Hematopoietic multipotent progenitor cell treated with erythropoietin and hydrocortisone succinate and interleukin-3 and kit ligand, for 8 days (in vitro differentiated cells): Measurements from ENCODE around the gene PER1.
"Not testable (repeated sequence)": the region's sequence is repeated elsewhere in the genome, so short reads cannot be mapped to it uniquely, and the experiment has no call there.

ENCODE experiments used
- DNase-seq: peaks from one replicate; pipeline ENCODE4 v3.0.0-alpha.2; 2015

PER1 gene

DNA sequence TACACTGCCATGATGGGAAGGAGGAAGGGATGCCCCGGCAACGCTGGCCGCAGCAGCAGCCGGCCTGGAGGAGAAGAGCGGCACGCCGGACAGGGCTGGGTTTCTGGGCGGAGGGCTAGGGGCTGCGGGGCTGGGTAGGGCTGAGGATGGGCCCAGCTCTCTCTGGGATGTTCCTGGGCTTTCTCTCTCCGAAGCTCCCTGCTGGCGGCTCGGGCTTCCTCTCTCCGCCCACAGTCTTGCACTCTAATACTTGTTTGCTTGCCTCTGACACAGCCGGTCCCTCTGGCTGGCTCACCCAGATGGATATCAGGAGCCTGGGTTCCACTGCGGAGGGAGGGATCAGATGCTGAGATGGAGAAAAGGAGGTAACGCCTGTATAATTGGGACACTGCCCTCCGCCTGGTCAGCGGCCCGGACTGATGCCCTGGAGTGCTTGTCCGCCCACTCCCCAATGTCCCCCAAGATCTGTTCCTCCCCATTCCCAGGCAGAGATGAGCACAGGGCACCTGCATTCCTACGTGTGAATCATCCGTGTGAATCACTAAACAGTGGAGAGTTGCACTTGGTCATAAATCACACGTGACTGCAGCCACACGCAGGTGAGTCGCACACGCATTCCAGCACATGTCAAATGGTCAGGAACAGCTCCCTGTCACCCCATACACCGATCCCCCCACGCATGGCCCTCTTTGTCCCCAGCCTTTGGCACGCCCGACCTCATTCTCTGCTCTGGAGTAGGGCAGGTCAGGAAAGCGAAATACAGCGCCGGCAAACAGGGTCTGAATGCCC lies 34.0 kb downstream of the PER1 start, which contains the start of gene ALOXE3:
Gene ALOXE3, minus strand, starts transcription at position 535 of the 789 bp plus-strand sequence. Its CDS starts 524 bp downstream, at position 11.
- peak; percentile 63 for DNase-seq

GRCh38 chr17:8117367-8117979 lies 34.7 kb downstream of the PER1 start:
- DNase-seq: no peak

DNA sequence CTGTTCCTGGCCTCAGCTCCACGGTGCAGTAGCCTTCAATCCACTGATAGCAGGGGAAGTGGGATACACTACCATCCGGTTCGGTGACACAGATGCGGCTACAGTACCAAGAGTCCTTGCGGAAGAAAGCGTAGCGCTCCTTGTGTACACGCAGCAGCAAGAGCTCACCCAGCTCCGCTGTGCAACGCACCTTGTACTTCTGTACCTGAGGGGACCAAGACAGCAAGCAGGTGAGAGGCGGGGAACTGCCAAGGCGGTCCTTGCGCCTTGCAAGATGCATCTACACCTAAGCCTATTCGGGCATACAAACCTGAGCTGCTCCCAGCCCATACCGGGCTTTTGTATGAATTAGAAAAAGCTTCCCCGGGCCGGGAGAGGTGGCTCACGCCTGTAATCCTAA lies 35.4 kb downstream of the PER1 start:
- no peak for DNase-seq

DNA sequence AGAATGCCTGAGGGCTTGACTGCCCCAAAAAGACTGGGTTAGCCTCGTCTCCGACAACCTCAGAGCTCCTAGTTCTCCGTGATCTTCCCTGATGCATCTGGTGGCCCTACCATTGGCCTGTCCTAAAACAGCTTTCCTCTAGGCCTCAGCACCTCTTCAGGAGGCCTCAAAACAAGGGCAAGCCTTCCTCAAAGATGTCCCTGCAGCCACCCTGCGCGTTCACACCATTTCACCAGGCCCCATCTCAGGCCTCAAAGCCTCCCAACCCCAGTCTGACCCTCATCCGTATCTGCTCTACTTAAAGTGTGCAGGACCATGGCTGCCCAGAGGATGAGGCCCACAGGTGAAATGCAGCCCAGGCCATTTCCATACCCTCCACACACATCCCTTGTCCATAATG lies 41.3 kb downstream of the PER1 start:
- no peak for DNase-seq

- no peak for DNase-seq
Observed at GRCh38 chr17:8110456-8110804, 41.8 kb downstream of the PER1 start.

- DNase-seq: peak; percentile 56
Observed at GRCh38 chr17:8109661-8110455, 42.3 kb downstream of the PER1 start.

DNA sequence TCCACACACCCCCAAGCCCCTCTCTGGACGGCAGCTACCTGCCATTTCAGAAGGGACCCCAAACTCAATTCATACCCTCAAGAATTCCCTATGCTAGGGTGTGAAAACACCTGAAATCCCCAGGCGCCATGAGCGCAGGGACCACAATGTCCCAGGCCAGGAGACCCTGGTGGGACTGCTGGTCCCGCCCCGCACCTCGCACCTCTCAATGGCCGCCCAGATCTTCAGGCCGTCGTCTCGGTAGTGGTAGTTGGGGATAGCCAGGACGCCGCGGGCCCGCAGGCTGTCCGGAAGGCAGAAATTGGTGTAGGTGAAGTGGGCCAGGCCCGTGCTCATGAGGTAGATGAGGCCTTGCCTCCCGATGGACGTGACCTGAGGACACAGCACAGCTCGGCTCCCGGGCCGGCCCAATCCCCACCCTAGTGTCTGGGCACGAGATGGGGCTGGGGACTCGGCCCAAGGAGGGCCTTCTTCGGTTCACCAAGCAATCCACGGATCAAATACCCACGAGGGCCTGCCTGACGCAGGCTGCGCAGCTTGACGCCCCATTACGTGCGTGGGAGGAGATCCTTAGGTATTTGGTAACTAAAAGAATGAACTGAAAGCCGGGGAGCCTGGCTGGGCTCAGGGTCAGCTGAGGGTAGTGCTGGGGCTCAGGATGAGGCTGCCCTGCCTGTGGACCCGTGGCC lies 43.1 kb downstream of the PER1 start:
- no peak for DNase-seq

- DNase-seq: not testable (repeated sequence)
Observed at GRCh38 chr17:8106980-8107379, 45.2 kb downstream of the PER1 start.

DNA sequence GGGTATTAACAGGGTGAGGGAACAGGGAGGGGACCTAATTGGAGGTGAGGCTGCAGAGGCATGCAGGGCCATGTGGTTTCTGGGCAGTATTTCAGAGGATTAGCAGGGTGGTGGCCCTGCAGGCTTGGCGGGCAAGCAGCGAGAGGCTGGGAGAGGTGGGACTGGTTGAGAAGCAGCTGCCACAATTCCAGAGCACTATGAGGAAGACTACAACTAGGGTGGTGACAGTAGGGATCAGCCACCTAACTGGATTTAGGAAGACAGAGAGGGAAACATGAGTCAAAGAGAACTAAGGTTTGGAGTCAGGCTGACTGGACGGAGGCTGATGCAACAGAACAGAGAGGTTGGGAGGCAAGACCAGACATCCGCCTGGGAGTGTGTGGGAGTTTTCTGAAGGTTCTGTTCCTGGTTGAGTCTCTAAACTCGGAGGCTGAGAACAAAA lies 46.2 kb downstream of the PER1 start:
- no peak for DNase-seq

DNA sequence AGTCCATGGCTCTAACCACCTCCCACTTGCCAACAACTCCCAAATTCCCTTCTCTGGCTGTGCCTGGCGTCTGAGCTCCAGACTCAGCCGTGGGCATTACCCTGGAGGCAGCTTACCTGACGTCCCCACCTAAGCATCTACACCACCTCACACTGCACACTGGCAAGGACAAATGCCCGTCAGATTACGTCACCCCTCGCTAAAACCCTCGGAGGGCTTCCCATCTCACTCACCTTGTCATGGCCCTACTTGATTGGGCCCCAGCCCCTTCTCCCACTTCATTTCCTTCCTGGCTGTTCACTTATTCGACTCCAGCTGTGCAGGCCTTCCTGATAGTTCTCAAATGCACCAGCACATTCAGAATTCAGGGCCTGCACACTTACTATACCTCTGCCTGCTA lies 47.3 kb downstream of the PER1 start:
- DNase-seq: no peak

DNA sequence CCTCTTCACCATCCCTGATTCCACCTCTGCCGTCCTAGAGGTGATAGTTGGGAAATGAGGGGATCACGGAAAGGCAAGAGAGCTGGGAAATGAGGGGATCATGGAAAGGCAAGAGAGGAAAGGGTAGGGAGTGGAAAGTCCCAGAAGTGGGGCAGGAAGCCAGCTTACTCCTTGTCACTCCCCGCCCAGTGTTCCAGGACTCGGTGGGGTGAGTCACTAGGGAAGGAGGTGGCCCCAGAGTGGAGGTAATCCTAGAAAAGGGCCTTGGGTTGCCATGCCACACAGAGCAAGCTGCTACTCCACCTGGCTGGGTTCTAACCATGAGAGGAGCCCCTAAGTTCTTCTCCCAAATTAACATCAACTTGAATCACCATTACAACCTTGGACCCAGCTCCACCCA lies 48.7 kb downstream of the PER1 start:
- no peak for DNase-seq

DNA sequence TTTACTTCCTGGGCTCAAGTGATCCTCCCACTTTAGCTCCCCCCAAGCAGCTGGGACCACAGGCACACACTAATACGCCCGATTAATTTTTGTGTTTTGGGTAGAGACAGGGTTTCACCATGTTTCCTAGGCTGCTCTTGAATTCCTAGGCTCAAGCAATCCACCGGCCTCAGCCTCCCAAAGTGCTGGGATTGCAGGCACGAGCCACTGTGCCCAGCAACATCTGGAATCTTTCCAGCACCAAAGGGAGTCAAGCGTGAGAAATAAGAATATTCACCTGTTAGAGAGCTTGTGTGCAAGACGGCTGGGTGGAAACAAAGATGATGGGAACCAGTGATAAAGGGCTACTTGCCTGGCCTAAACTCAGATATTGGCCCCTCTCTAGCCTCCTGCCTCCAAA lies 50.5 kb downstream of the PER1 start:
- no peak for DNase-seq

DNA sequence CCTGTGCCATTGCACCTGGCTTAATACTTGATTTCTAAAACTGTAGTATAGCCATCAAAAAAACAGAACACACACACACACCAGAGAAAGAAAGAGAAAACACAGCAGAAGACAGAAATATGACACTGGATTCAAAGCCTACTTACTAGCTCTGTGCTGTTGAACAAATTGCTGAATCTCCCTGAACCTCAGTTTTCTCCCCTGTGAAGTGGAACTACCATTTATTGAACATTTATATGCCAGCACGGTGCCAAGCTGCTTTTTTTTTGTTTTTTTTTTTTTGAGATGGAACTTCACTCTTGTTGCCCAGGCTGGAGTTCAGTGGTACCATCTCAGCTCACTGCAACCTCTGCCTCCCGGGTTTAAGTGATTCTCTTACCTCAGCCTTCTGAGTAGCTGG lies 51.4 kb downstream of the PER1 start:
- DNase-seq: no peak

GRCh38 chr17:8100111-8100510 lies 52.1 kb downstream of the PER1 start:
- DNase-seq: no peak

- no peak for DNase-seq
Observed at GRCh38 chr17:8096541-8096940, 55.7 kb downstream of the PER1 start.

- DNase-seq: no peak
Observed at GRCh38 chr17:8095361-8095760, 56.8 kb downstream of the PER1 start.

GRCh38 chr17:8091033-8091687 lies 61.0 kb downstream of the PER1 start:
- no peak for DNase-seq
